Epithelial cell of proximal tubule (primary cell): ENCODE measurements around the gene DNAJC6. TPM values are rescaled to one million over a fixed set of nuclear protein-coding genes. Genes with fewer than 3 reads are reported as not detected.

Source experiments
- DNase-seq: peaks from one replicate; pipeline ENCODE4 v3.0.0-alpha.2; 2011; ENCODE audit warnings: low read depth
- H3K4me3 ChIP-seq: 2 replicates; pipeline ENCODE4 v1.5.1; 2011; ENCODE audit warnings: low read depth, mild to moderate bottlenecking, low read length
- CTCF ChIP-seq: conservative IDR thresholded peaks from 2 replicates; pipeline ENCODE4 v1.5.1; 2012; ENCODE audit warnings: low read depth, mild to moderate bottlenecking, low read length
- total RNA-seq: library from RNA; depleted of rRNA; stranded (reverse); fragments of >200 nt; gene quantifications from 2 replicates; pipeline ENCODE4 v1.2.3, GENCODE V29; 2015

Gene DNAJC6
- total RNA-seq, 1 donor from 2014 or later = 6.9 TPM

DNA sequence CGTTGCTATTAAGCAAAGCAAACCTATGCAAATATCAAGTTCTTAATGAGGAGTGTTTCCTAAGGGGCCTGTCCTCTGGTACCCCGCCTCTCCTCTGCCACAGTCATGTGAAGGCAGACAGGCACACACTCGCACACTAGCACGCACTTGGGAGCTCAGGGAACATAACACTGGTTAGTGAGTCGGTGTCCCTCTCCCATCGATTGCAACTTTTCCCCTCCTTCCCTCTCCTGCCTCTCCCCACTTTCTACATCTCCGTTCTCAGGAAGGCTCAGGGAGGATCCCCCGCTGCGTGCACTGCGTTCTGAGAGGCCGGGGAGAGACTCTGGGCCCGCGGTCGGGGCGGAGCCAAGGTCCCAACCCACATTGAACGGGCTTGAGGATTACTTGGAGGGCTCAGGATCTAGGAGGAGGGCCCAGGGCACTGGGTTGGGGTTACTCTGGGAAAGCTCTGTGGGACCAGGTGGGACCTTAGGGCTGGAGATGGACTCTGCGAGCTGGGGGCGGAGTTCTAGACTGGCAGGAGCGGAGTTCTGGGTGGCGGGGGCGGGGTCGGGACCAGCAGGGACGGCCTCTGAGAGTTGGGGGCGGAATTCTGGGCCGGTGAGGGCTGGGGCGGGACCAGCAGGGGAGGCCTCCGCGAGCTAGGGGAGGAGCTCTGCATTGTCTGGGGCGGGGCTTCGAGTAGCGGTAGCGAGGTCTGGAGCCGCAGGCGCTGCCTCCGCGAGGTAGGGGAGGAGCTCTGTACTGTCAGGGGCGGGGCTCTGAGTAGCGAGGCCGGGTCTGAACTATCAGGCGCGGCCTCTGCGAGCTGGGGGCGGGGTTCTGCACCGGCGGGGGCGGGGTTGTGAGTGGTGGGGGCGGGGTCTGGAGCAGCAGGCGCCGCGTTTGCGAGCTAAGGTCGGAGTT lies 110.6 kb downstream of the DNAJC6 start:
- H3K4me3 ChIP-seq = peak overlapping the region; percentile 83
- TF ChIP-seq CTCF = no peak
- DNase-seq = no peak

DNA sequence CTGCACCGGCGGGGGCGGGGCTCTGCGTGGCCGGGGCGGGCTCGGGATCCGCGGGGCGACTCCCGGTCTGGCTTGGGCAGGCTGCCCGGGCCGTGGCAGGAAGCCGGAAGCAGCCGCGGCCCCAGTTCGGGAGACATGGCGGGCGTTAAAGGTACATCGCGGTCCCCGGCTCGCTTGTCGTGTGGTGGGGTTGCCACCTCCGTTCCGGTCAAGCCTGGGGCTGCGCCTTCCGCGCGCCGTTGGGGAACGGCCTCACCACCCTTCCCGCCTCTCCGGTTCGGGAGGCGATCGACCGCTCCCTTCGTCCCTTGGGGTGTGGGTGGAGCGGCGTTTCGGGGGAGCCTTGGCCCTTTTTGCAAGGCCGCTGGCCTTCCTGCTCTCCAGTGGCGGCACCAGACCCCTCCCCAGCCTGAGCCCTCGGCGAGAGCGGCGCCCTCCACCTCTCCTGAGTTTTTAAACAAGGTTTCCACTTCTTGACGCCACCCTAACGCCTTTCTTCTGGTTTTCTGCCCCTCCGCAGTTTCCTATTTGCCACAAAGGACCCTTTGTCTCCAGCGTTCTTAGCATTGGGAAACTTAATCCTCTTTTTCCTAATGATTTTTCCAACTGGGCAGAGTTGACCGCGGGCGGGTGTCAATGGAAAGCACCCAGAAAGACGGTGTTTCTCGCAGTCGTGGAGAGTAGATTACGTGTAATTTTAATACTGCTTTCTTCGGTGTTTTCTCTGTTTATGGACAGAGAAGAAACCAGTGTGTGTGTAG lies 111.4 kb downstream of the DNAJC6 start, which contains the start of the genes LEPR and LEPROT:
Gene LEPR (plus strand): TSS at position 79 of the 761 bp plus-strand sequence. CDS start 144,898 bp downstream, outside the sequence.
Gene LEPROT (plus strand): TSS at position 79 of the 761 bp plus-strand sequence. CDS start 57 bp downstream, at position 136.
- no peak for TF ChIP-seq CTCF

DNA sequence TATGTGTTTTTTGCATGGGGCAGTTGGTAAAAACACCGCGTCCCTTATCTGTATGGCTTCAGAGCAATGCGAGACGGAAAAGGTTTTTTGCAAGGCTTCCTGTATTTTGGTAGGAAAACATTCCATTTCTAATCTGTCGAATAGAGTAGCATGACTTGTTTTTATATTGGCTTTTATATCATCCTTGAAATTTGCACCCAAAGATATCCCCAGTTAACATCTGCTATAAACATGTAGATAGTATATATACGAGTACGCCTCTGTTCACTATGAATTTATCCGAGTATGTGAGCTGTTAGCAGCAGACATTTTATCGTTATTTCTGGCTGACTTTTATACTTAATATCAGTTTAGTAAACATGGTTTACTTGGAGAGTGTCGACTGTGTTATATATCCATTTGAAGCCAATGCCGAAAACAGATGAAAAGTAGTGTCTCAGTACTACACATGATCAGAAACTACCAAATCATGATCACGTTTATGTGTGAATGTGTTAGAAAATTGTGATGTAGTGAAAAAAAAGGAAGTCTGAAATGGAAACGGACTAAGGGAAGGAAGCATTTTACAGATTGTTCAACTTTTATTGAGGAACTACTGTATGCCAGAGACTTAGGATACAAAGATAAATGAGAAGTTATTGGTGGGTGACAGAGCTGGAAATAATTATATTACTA lies 112.1 kb downstream of the DNAJC6 start:
- H3K4me3 ChIP-seq = peak overlapping the region; percentile 83
- no peak for DNase-seq
- TF ChIP-seq CTCF = no peak

More for the DNA sequence above, 111.4 kb downstream of the DNAJC6 start, which contains the start of the genes LEPR and LEPROT:
- H3K4me3 ChIP-seq = peak within 1 kb of the TSS; percentile 83
- no peak for DNase-seq

GRCh38 chr1:65422241-65423203 lies 113.2 kb downstream of the DNAJC6 start:
- H3K4me3 ChIP-seq = peak overlapping the region; percentile 83

DNA sequence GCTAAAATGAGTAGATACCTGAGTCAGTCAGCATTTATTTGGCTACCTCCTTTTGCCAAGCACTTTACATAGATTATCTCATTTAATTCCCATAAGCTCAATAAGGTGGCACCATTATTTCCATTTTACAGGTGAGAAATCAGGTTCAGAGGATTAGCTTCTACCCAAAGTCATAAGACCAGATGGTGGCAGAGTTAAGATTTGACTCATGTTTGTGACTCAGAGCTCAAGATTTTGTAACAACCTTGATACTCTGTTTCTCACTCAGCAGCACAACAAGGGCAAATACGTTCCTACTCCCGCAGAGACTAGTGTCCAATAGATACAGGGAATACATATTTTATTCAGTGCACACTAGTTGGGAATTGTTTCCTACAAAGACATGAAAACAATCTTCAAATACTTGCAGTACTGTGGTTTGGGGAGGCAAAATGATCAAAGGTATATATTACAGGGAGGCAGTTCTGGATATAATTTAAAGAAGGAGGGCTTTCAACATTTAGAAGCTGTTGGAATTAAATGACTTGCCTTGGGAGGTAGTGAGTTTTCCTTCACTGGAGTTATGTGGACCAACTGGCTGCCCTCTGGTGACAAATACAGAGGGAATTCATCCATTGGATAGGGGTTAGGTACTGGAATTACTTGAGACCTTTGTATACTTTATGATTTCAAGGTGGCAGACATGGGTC lies 114.7 kb downstream of the DNAJC6 start:
- DNase-seq = peak; percentile 93
- TF ChIP-seq CTCF = no peak
- peak overlapping the region; percentile 83 for H3K4me3 ChIP-seq

More at GRCh38 chr1:65422241-65423203, 113.2 kb downstream of the DNAJC6 start:
- TF ChIP-seq CTCF = peak; percentile 31
- no peak for DNase-seq
